T-cell (primary cell): Measurements from ENCODE around the gene CNTNAP5. TPM values are rescaled to one million over a fixed set of nuclear protein-coding genes. Genes with fewer than 3 reads are reported as not detected.

Experiments used
- ATAC-seq, 4 experiments: fragments of 200-7000 bp in 3 of 4; fragments of 150-1000 bp in 1 of 4; cut with Tn5 transposase; replicated peaks in 1 of 4; 1 replicate in 3 of 4; 2 replicates in 1 of 4; pipeline ENCODE4 v1.10.0; 2021; ENCODE audit warnings: moderate library complexity in 3 of 4, mild to moderate bottlenecking in 2 of 4, moderate number of reproducible peaks in 1 of 4
- CTCF ChIA-PET, 2 donors: fragments of 300-600 bp; sonication (Branson Sonifier 250); formaldehyde crosslinking; loops; one replicate each; lab custom pipeline; 2022; ENCODE audit warnings: antibody characterized with exemption in 2 of 2; lab: Charles Lee
- POLR2A ChIA-PET, 2 donors: fragments of 300-600 bp; sonication (Branson Sonifier 250); formaldehyde crosslinking; loops; one replicate each; lab custom pipeline; 2022; ENCODE audit warnings: antibody characterized with exemption in 2 of 2; lab: Charles Lee
- DNase-seq, 35 experiments: peaks; one replicate each; pipeline versions ENCODE4 v3.0.0 to v3.0.0-alpha.2; 2013 to 2023
- H3K27ac ChIP-seq: one replicate; pipeline ENCODE4 v1.5.1; 2013; ENCODE audit warnings: low read length
- H3K27me3 ChIP-seq, 2 experiments: replicated peaks in 1 of 2; 1 replicate in 1 of 2; 2 replicates in 1 of 2; pipeline versions ENCODE4 v1.6.1 to v1.7.0; 2013; ENCODE audit warnings: low read length in 1 of 2, mixed read lengths in 1 of 2; ENCODE audit not compliant: control insufficient read depth in 2 of 2, insufficient read depth in 2 of 2; ENCODE audit errors: extremely low read depth in 1 of 2
- H3K36me3 ChIP-seq, 2 donors: 1 replicate in 1 of 2; 2 replicates in 1 of 2; pipeline versions ENCODE4 v1.6.1 to v1.7.0; 2013; ENCODE audit warnings: low read length in 1 of 2; ENCODE audit not compliant: control insufficient read depth in 2 of 2, insufficient read depth in 1 of 2; ENCODE audit errors: extremely low read depth in 1 of 2
- H3K4me1 ChIP-seq, 2 experiments: 1 replicate in 1 of 2; 2 replicates in 1 of 2; pipeline versions ENCODE4 v1.6.1 to v1.7.0; 2013; ENCODE audit warnings: low read length in 2 of 2, mixed read lengths in 1 of 2; ENCODE audit not compliant: insufficient read depth in 2 of 2, control insufficient read depth in 1 of 2; ENCODE audit errors: extremely low read depth in 1 of 2
- H3K4me3 ChIP-seq, 2 donors: 1 replicate in 1 of 2; 2 replicates in 1 of 2; pipeline versions ENCODE4 v1.5.1 to v1.7.0; 2013; ENCODE audit warnings: mild to moderate bottlenecking in 2 of 2, low read length in 1 of 2, moderate library complexity in 1 of 2; ENCODE audit not compliant: control insufficient read depth in 1 of 2; ENCODE audit errors: extremely low read depth in 1 of 2
- H3K9me3 ChIP-seq: 2 replicates; pipeline ENCODE4 v1.7.0; 2013
- H3K27ac Mint-ChIP-seq, 2 donors: one replicate each; pipeline ENCODE4 v1.8.0; 2020 to 2021; ENCODE audit warnings: mild to moderate bottlenecking in 2 of 2, mixed read lengths in 2 of 2
- H3K27me3 Mint-ChIP-seq, 2 donors: one replicate each; pipeline ENCODE4 v1.8.0; 2021 to 2022; ENCODE audit warnings: mixed read lengths in 2 of 2
- H3K36me3 Mint-ChIP-seq: one replicate; pipeline ENCODE4 v1.8.0; 2021; ENCODE audit warnings: mixed read lengths
- H3K4me1 Mint-ChIP-seq, 3 donors: one replicate each; pipeline ENCODE4 v1.8.0; 2020 to 2022; ENCODE audit warnings: mixed read lengths in 3 of 3, mild to moderate bottlenecking in 1 of 3
- H3K4me3 Mint-ChIP-seq, 3 donors: one replicate each; pipeline ENCODE4 v1.8.0; 2020 to 2022; ENCODE audit warnings: mild to moderate bottlenecking in 3 of 3, mixed read lengths in 3 of 3, moderate library complexity in 3 of 3
- H3K9me3 Mint-ChIP-seq, 3 donors: one replicate each; pipeline ENCODE4 v1.8.0; 2020 to 2022; ENCODE audit warnings: mixed read lengths in 3 of 3
- WGBS: methylation state at CpG from one replicate; pipeline ENCODE4 v1.1.5; 2013; ENCODE audit warnings: missing lambda C conversion rate; ENCODE audit not compliant: insufficient coverage; 5-methylcytosine and 5-hydroxymethylcytosine counted together
- total RNA-seq, 35 experiments: library from RNA in 6 of 35; stranded (reverse) in 6 of 35; fragments of 120-200 nt in 1 of 35; gene quantifications; one replicate each; pipeline versions ENCODE4 v1.2.1 to v1.2.4 and lab custom pipeline; 2013 to 2026

Gene CNTNAP5
- total RNA-seq, 5 donors from 2014 or later (not counting 1 experiment from before 2014, with no cell fraction given) = not detected

DNA sequence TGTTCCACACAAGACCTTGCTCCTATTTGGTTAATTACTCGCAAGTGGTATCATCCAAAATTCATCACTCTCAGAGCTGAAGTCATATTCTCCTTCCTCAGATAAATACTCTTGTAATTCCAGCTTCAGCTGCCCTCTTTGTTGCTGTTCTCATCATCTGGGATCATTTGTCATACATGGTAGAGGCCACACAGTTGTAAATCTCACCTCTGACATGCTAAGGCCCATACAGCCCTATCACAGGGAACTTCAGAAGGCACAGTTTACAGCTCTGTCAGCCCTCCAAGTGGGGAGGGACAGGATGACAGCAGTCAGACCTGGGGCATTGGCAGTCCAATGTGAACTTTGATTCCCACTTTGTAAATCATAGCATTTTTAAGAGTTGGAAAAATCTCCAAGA, 399.0 kb downstream of the CNTNAP5 start:
- POLR2A ChIA-PET = no interaction called here
- H3K27me3 Mint-ChIP-seq = no peaks in the 10 kb centered on the region
- DNase-seq (no peak), ATAC-seq (no peak)
- H3K36me3 ChIP-seq = no peaks in the 10 kb centered on the region
- CTCF ChIA-PET = no interaction called here
- H3K27me3 ChIP-seq = no peaks in the 10 kb centered on the region
- H3K36me3 Mint-ChIP-seq = no peaks in the 10 kb centered on the region
- H3K27ac ChIP-seq = no peak overlapping the region
- WGBS = 100% methylated on average over 1 of the region's 1 CpG
- H3K9me3 Mint-ChIP-seq = peaks cover 23 to 27% (median 26%) of the 10 kb centered on the region in 3 donors
- no peak overlapping the region for H3K27ac Mint-ChIP-seq
- no peak overlapping the region for H3K4me3 ChIP-seq
- H3K4me1 ChIP-seq = no peaks in the 10 kb centered on the region
- no peak overlapping the region for H3K4me3 Mint-ChIP-seq
- no peaks in the 10 kb centered on the region for H3K4me1 Mint-ChIP-seq
- no peaks in the 10 kb centered on the region for H3K9me3 ChIP-seq

GRCh38 chr2:124426122-124426521, 401.0 kb downstream of the CNTNAP5 start:
- H3K9me3 ChIP-seq = no peaks in the 10 kb centered on the region
- Mint-ChIP-seq H3K27ac (no peak overlapping the region), H3K9me3 (peaks cover 11 to 22% (median 19%) of the 10 kb centered on the region in 3 donors), H3K27me3 (no peaks in the 10 kb centered on the region), H3K4me1 (no peaks in the 10 kb centered on the region), H3K36me3 (no peaks in the 10 kb centered on the region), H3K4me3 (no peak overlapping the region)
- ChIA-PET POLR2A (no interaction called here), CTCF (no interaction called here)
- no peak overlapping the region for H3K4me3 ChIP-seq
- no peak for DNase-seq
- H3K27me3 ChIP-seq = no peaks in the 10 kb centered on the region
- no peak for ATAC-seq
- no peak overlapping the region for H3K27ac ChIP-seq
- H3K4me1 ChIP-seq = no peaks in the 10 kb centered on the region
- H3K36me3 ChIP-seq = no peaks in the 10 kb centered on the region
- no CpG with 5 or more reads among the region's 2 CpGs for WGBS

DNA sequence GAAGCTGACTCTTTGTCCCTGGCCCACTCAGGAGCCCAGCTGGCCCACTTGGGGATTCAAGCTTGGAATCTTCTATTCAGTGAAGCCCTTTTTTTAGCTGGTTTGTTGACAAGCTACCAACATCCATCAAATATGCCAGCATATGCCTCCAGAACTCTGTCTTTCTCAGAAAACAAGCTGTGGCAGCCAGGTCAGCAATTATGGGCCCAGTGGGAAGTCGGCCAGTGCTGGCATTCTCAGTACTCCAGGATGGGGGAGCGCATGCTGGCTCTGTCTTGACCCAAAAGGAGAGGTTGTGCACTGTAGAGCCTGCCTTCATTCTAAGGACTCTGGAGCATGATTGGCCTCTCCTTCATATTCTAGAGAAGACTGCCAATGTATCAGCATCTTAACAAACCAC, 401.5 kb downstream of the CNTNAP5 start:
- DNase-seq (no peak), ATAC-seq (no peak)
- no peak overlapping the region for H3K4me3 Mint-ChIP-seq
- H3K27ac ChIP-seq = no peak overlapping the region
- no peaks in the 10 kb centered on the region for H3K9me3 ChIP-seq
- H3K36me3 Mint-ChIP-seq = no peaks in the 10 kb centered on the region
- H3K27me3 Mint-ChIP-seq = no peaks in the 10 kb centered on the region
- H3K27ac Mint-ChIP-seq = no peak overlapping the region
- WGBS = 63% methylated on average over 2 of the region's 2 CpGs
- H3K27me3 ChIP-seq = no peaks in the 10 kb centered on the region
- H3K4me1 ChIP-seq = no peaks in the 10 kb centered on the region
- no peaks in the 10 kb centered on the region for H3K36me3 ChIP-seq
- no peak overlapping the region for H3K4me3 ChIP-seq
- peaks cover 8 to 22% (median 14%) of the 10 kb centered on the region in 3 donors for H3K9me3 Mint-ChIP-seq
- H3K4me1 Mint-ChIP-seq = no peaks in the 10 kb centered on the region
- CTCF ChIA-PET = interaction anchor here in 1 of 2 donors (0.6 kb wide), 1 partner anchor 1777 kb away, joined by 3 read pairs; no protein-coding TSS in a partner anchor
- POLR2A ChIA-PET = no interaction called here

- CTCF ChIA-PET = no interaction called here
- Histone ChIP-seq H3K4me1 (no peaks in the 10 kb centered on the region), H3K4me3 (no peak overlapping the region), H3K9me3 (no peaks in the 10 kb centered on the region), H3K27ac (no peak overlapping the region), H3K27me3 (no peaks in the 10 kb centered on the region), H3K36me3 (no peaks in the 10 kb centered on the region)
- Mint-ChIP-seq H3K27ac (no peak overlapping the region), H3K4me3 (no peak overlapping the region), H3K36me3 (no peaks in the 10 kb centered on the region), H3K4me1 (no peaks in the 10 kb centered on the region), H3K9me3 (peaks cover 2 to 10% (median 6%) of the 10 kb centered on the region in 3 donors), H3K27me3 (no peaks in the 10 kb centered on the region)
- no CpG with 5 or more reads among the region's 1 CpG for WGBS
- POLR2A ChIA-PET = no interaction called here
- ATAC-seq (no peak), DNase-seq (no peak)
Measured at GRCh38 chr2:124437811-124438210, 412.7 kb downstream of the CNTNAP5 start.

GRCh38 chr2:124450481-124450880, 425.4 kb downstream of the CNTNAP5 start:
- Histone ChIP-seq H3K9me3 (no peaks in the 10 kb centered on the region), H3K4me1 (no peaks in the 10 kb centered on the region), H3K4me3 (no peak overlapping the region), H3K36me3 (no peaks in the 10 kb centered on the region), H3K27ac (no peak overlapping the region), H3K27me3 (no peaks in the 10 kb centered on the region)
- H3K4me1 Mint-ChIP-seq = no peaks in the 10 kb centered on the region
- no peak overlapping the region for H3K27ac Mint-ChIP-seq
- H3K9me3 Mint-ChIP-seq = peaks cover 12 to 29% (median 18%) of the 10 kb centered on the region in 3 donors
- CTCF ChIA-PET = no interaction called here
- ATAC-seq (no peak), DNase-seq (no peak)
- no peaks in the 10 kb centered on the region for H3K36me3 Mint-ChIP-seq
- no CpG with 5 or more reads among the region's 2 CpGs for WGBS
- H3K27me3 Mint-ChIP-seq = no peaks in the 10 kb centered on the region
- POLR2A ChIA-PET = interaction anchor here in 1 of 2 donors (0.6 kb wide), 1 partner anchor 21 kb away, joined by 4 read pairs; no protein-coding TSS in a partner anchor
- H3K4me3 Mint-ChIP-seq = no peak overlapping the region

DNA sequence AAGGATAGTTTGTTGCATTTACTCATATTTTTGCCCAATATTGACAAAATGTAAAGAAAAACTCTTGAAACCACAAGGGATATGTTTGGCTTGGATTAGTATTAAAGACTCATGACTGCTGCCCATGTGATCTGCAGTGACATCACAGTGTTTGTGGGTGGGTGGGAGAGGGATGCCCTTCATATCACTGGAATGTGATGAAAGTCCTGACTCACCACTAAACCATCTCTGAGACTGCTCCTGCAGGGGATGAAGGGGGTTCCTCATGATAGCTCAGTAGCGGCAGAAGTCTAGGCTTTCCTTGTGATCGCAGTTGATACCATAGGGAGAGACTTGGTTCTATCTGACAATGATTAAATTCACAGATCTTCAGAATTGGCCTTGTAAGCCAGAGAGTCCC, 451.2 kb downstream of the CNTNAP5 start:
- no peaks in the 10 kb centered on the region for H3K27me3 ChIP-seq
- no peaks in the 10 kb centered on the region for H3K27me3 Mint-ChIP-seq
- no peaks in the 10 kb centered on the region for H3K4me1 ChIP-seq
- H3K4me3 Mint-ChIP-seq = no peak overlapping the region
- WGBS = no CpG with 5 or more reads among the region's 2 CpGs
- H3K4me1 Mint-ChIP-seq = no peaks in the 10 kb centered on the region
- no peak overlapping the region for H3K27ac ChIP-seq
- no peak overlapping the region for H3K4me3 ChIP-seq
- H3K36me3 Mint-ChIP-seq = no peaks in the 10 kb centered on the region
- ChIA-PET POLR2A (no interaction called here), CTCF (no interaction called here)
- ATAC-seq = no peak
- no peak for DNase-seq
- H3K36me3 ChIP-seq = no peaks in the 10 kb centered on the region
- H3K9me3 ChIP-seq = no peaks in the 10 kb centered on the region
- H3K27ac Mint-ChIP-seq = no peak overlapping the region
- H3K9me3 Mint-ChIP-seq = peaks cover 3 to 9% (median 3%) of the 10 kb centered on the region in 3 donors

- Mint-ChIP-seq H3K9me3 (peaks cover 2 to 7% (median 5%) of the 10 kb centered on the region in 3 donors), H3K27ac (no peak overlapping the region), H3K4me3 (no peak overlapping the region), H3K27me3 (no peaks in the 10 kb centered on the region), H3K36me3 (no peaks in the 10 kb centered on the region), H3K4me1 (no peaks in the 10 kb centered on the region)
- Histone ChIP-seq H3K9me3 (no peaks in the 10 kb centered on the region), H3K4me3 (no peak overlapping the region), H3K27ac (no peak overlapping the region), H3K4me1 (no peaks in the 10 kb centered on the region), H3K27me3 (no peaks in the 10 kb centered on the region), H3K36me3 (no peaks in the 10 kb centered on the region)
- ChIA-PET CTCF (no interaction called here), POLR2A (no interaction called here)
- no peak for ATAC-seq
- no peak for DNase-seq
- 93% methylated on average over 3 of the region's 6 CpGs for WGBS
Measured at GRCh38 chr2:124478761-124479160, 453.7 kb downstream of the CNTNAP5 start.
